A673 (cell line): ENCODE results near the gene IL1RAPL1. TPM values are rescaled to one million over a fixed set of nuclear protein-coding genes. Genes with fewer than 3 reads are reported as not detected.

Source experiments
- BruUV-seq: library from RNA; stranded (reverse); fragments of 400-500 nt; replicated peaks from 2 replicates; lab custom pipeline; 2021; lab: Mats Ljungman, UMichigan
- CTCF ChIA-PET: fragments of 300-600 bp; sonication (Branson Sonifier 250); formaldehyde crosslinking; loops from one replicate; lab custom pipeline; 2022; ENCODE audit warnings: antibody characterized with exemption; lab: Charles Lee
- POLR2A ChIA-PET: fragments of 300-600 bp; sonication (Branson Sonifier 250); formaldehyde crosslinking; loops from one replicate; lab custom pipeline; 2022; ENCODE audit warnings: antibody characterized with exemption; ENCODE audit not compliant: low non-redundant PET; lab: Charles Lee
- DNase-seq: peaks from one replicate; pipeline ENCODE4 v3.0.0-alpha.2; 2015; ENCODE audit warnings: low spot score
- H3K27ac ChIP-seq: fragments of 200-600 bp; sonication (generic); 2 replicates; pipeline ENCODE4 v1.5.1; 2016; ENCODE audit warnings: mixed run types, low read depth, mild to moderate bottlenecking, mixed read lengths, antibody characterized with exemption, low read length; ENCODE audit not compliant: poor library complexity, severe bottlenecking
- H3K27me3 ChIP-seq: fragments of 200-600 bp; sonication (generic); replicated peaks from 2 replicates; pipeline ENCODE4 v1.6.1; 2017; ENCODE audit warnings: mixed run types, low read depth, mild to moderate bottlenecking, mixed read lengths, antibody characterized with exemption, low read length; ENCODE audit not compliant: insufficient read depth, poor library complexity
- H3K36me3 ChIP-seq: fragments of 200-600 bp; sonication (generic); 2 replicates; pipeline ENCODE4 v1.6.1; 2016; ENCODE audit warnings: mixed run types, mild to moderate bottlenecking, mixed read lengths, antibody characterized with exemption, low read length; ENCODE audit not compliant: insufficient read depth, poor library complexity, severe bottlenecking
- H3K4me1 ChIP-seq: fragments of 200-600 bp; sonication (generic); 2 replicates; pipeline ENCODE4 v1.6.1; 2017; ENCODE audit warnings: mixed run types, mild to moderate bottlenecking, mixed read lengths, antibody characterized with exemption, low read length; ENCODE audit not compliant: insufficient read depth, poor library complexity, severe bottlenecking
- H3K4me3 ChIP-seq: fragments of 200-600 bp; sonication (generic); 2 replicates; pipeline ENCODE4 v1.5.1; 2016; ENCODE audit warnings: low read depth, mixed run types, mild to moderate bottlenecking, mixed read lengths, low read length; ENCODE audit not compliant: poor library complexity, severe bottlenecking
- H3K9me3 ChIP-seq: fragments of 200-600 bp; sonication (generic); 2 replicates; pipeline ENCODE4 v1.6.1; 2016; ENCODE audit warnings: mixed run types, low read depth, mild to moderate bottlenecking, mixed read lengths, antibody characterized with exemption, low read length; ENCODE audit not compliant: poor library complexity, severe bottlenecking
- EZH2 ChIP-seq: fragments of 200-600 bp; sonication (generic); IDR thresholded peaks from 2 replicates; pipeline ENCODE4 v1.6.1; 2017; ENCODE audit warnings: borderline replicate concordance, low read depth, mild to moderate bottlenecking, mixed read lengths, antibody characterized with exemption, low read length; ENCODE audit not compliant: poor library complexity, severe bottlenecking
- intact Hi-C: fragments of 100-400 bp; cut with micrococcal nuclease; formaldehyde crosslinking; loops from one replicate; pipeline ENCODE4 v1.10.0; 2022; ENCODE audit not compliant: unreplicated experiment
- total RNA-seq: library from RNA; stranded (reverse); gene quantifications from 2 replicates; pipeline ENCODE4 v1.2.3, GENCODE V29; 2021
- TF ChIP-seq, protein P1 (sequence below): fragments of 300-800, 200-600 bp; sonication (generic); conservative IDR thresholded peaks from 2 replicates; pipeline ENCODE4 v1.5.1; 2017; ENCODE audit warnings: low read depth, mild to moderate bottlenecking, antibody characterized with exemption, low read length, moderate library complexity, mixed read lengths

Gene IL1RAPL1
- total RNA-seq, 1 experiment from 2014 or later: 0.21 TPM

- no peak for TF ChIP-seq EZH2
- TF ChIP-seq, protein P1, sequence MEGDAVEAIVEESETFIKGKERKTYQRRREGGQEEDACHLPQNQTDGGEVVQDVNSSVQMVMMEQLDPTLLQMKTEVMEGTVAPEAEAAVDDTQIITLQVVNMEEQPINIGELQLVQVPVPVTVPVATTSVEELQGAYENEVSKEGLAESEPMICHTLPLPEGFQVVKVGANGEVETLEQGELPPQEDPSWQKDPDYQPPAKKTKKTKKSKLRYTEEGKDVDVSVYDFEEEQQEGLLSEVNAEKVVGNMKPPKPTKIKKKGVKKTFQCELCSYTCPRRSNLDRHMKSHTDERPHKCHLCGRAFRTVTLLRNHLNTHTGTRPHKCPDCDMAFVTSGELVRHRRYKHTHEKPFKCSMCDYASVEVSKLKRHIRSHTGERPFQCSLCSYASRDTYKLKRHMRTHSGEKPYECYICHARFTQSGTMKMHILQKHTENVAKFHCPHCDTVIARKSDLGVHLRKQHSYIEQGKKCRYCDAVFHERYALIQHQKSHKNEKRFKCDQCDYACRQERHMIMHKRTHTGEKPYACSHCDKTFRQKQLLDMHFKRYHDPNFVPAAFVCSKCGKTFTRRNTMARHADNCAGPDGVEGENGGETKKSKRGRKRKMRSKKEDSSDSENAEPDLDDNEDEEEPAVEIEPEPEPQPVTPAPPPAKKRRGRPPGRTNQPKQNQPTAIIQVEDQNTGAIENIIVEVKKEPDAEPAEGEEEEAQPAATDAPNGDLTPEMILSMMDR: no peak
- H3K27me3 ChIP-seq: peaks cover 6% of the 10 kb centered on the region
- no peaks in the 10 kb centered on the region for H3K9me3 ChIP-seq
- DNase-seq: no peak
- BruUV-seq: no TSS peak
- H3K4me1 ChIP-seq: no peaks in the 10 kb centered on the region
- intact Hi-C loops: no loop called here
- no peak overlapping the region for H3K27ac ChIP-seq
- no peak overlapping the region for H3K4me3 ChIP-seq
- CTCF ChIA-PET: no interaction called here
- H3K36me3 ChIP-seq: no peaks in the 10 kb centered on the region
- POLR2A ChIA-PET: no interaction called here
Measured at GRCh38 chrX:29666366-29666765, 1079.1 kb downstream of the IL1RAPL1 start.

DNA sequence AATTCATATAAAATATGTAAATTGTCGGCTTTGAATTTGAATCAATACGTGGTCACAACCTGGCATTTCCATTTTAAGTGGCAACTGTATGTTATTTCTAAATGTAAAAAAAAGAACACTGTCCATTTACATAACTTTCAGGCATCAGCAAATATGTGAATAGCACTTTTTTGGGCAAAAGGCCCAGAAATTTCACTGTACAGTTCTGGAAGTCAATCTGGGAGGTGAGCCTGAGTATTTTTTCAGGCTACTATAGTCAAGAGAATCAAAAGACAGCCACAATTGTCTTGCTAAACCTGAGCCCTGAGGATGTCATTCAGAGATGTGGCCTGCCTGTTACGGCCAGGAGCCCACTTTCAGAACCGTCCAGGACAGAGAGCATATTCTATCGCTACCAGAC is 1084.2 kb downstream of the IL1RAPL1 start:
- no peaks in the 10 kb centered on the region for H3K36me3 ChIP-seq
- intact Hi-C loops: no loop called here
- CTCF ChIA-PET: no interaction called here
- TF ChIP-seq, protein P1: no peak
- no peak for TF ChIP-seq EZH2
- H3K9me3 ChIP-seq: no peaks in the 10 kb centered on the region
- H3K4me3 ChIP-seq: no peak overlapping the region
- no peaks in the 10 kb centered on the region for H3K4me1 ChIP-seq
- DNase-seq: no peak
- no TSS peak for BruUV-seq
- peaks cover 8% of the 10 kb centered on the region for H3K27me3 ChIP-seq
- POLR2A ChIA-PET: no interaction called here
- H3K27ac ChIP-seq: no peak overlapping the region

- DNase-seq: peak; percentile 14
- TF ChIP-seq, protein P1: no peak; the same call in 1 of the 2 replicates
- no peak for TF ChIP-seq EZH2
- Histone ChIP-seq H3K27ac (no peak overlapping the region), H3K27me3 (no peaks in the 10 kb centered on the region), H3K36me3 (no peaks in the 10 kb centered on the region), H3K4me3 (no peak overlapping the region), H3K9me3 (no peaks in the 10 kb centered on the region), H3K4me1 (no peaks in the 10 kb centered on the region)
- ChIA-PET CTCF (interaction anchor here (0.5 kb wide), 1 partner anchor 263 kb away, joined by 4 read pairs; no protein-coding TSS in a partner anchor), POLR2A (no interaction called here)
- intact Hi-C loops: no loop called here
- no TSS peak for BruUV-seq
Measured at GRCh38 chrX:29687687-29688086, 1100.4 kb downstream of the IL1RAPL1 start.
